B cell (primary cell): ENCODE data around the gene AGAP1. TPM values are rescaled to one million over a fixed set of nuclear protein-coding genes. Genes with fewer than 3 reads are reported as not detected.

Experiments
- ATAC-seq: fragments of 200-7000 bp; cut with Tn5 transposase; one replicate; pipeline ENCODE4 v1.10.0; 2021; ENCODE audit warnings: low read depth, mild to moderate bottlenecking, moderate number of reproducible peaks, moderate library complexity
- CTCF ChIA-PET: fragments of 350-600 bp; sonication (Branson Sonifier 250); formaldehyde crosslinking; loops from one replicate; lab custom pipeline; 2021; ENCODE audit warnings: antibody characterized with exemption, inconsistent platforms; lab: Charles Lee
- POLR2A ChIA-PET: fragments of 350-600 bp; sonication (Branson Sonifier 250); formaldehyde crosslinking; loops from one replicate; lab custom pipeline; 2021; ENCODE audit warnings: antibody characterized with exemption; lab: Charles Lee
- DNase-seq: peaks from one replicate; pipeline ENCODE4 v3.0.0; 2013
- H2AFZ ChIP-seq: 2 replicates; pipeline ENCODE4 v1.6.1; 2012; ENCODE audit warnings: mild to moderate bottlenecking, low read depth, low read length; ENCODE audit not compliant: insufficient read depth, poor library complexity, severe bottlenecking
- H3K27ac ChIP-seq, 2 donors: 1 replicate in 1 of 2; 2 replicates in 1 of 2; pipeline ENCODE4 v1.5.1; 2012 to 2013; ENCODE audit warnings: low read length in 2 of 2, mild to moderate bottlenecking in 2 of 2, moderate library complexity in 1 of 2
- H3K27me3 ChIP-seq, 4 experiments: fragments of 200-600 bp in 1 of 4; sonication (generic) in 1 of 4; replicated peaks in 1 of 4; 1 replicate in 2 of 4; 2 replicates in 2 of 4; pipeline versions ENCODE4 v1.6.1 to v1.7.0; 2013 to 2016; ENCODE audit warnings: low read length in 3 of 4, mild to moderate bottlenecking in 2 of 4, mixed read lengths in 1 of 4, moderate library complexity in 1 of 4; ENCODE audit not compliant: insufficient read depth in 4 of 4, control insufficient read depth in 3 of 4; ENCODE audit errors: control extremely low read depth in 1 of 4
- H3K36me3 ChIP-seq, 2 experiments: replicated peaks in 1 of 2; 1 replicate in 1 of 2; 2 replicates in 1 of 2; pipeline versions ENCODE4 v1.6.1 to v1.7.1; 2013; ENCODE audit warnings: low read length in 1 of 2; ENCODE audit not compliant: insufficient read depth in 2 of 2, control insufficient read depth in 1 of 2; ENCODE audit errors: control extremely low read depth in 1 of 2, extremely low read depth in 1 of 2
- H3K4me1 ChIP-seq, 2 donors: fragments of 200-600 bp in 1 of 2; sonication (generic) in 1 of 2; 1 replicate in 1 of 2; 2 replicates in 1 of 2; pipeline versions ENCODE4 v1.5.1 to v1.6.1; 2013 to 2017; ENCODE audit warnings: low read length in 2 of 2; ENCODE audit not compliant: control insufficient read depth in 2 of 2, insufficient read depth in 2 of 2
- H3K4me2 ChIP-seq: replicated peaks from 2 replicates; pipeline ENCODE3; 2012; ENCODE audit warnings: mild to moderate bottlenecking, low read depth, low read length; ENCODE audit not compliant: poor library complexity, severe bottlenecking
- H3K4me3 ChIP-seq, 5 experiments: fragments of 200-600 bp in 1 of 5; sonication (generic) in 1 of 5; 1 replicate in 3 of 5; 2 replicates in 2 of 5; pipeline versions ENCODE4 v1.5.1 to v1.7.0; 2011 to 2016; ENCODE audit warnings: low read length in 4 of 5, mild to moderate bottlenecking in 4 of 5, low read depth in 2 of 5, control low read depth in 1 of 5, moderate library complexity in 1 of 5; ENCODE audit not compliant: insufficient read depth in 1 of 5; ENCODE audit errors: control extremely low read depth in 1 of 5, extremely low read depth in 1 of 5
- H3K79me2 ChIP-seq: fragments of 200-600 bp; sonication (generic); one replicate; pipeline ENCODE4 v1.6.0; 2016; ENCODE audit warnings: low read length; ENCODE audit not compliant: control insufficient read depth, insufficient read depth
- H3K9ac ChIP-seq: fragments of 200-600 bp; sonication (generic); 2 replicates; pipeline ENCODE4 v1.6.1; 2017; ENCODE audit warnings: mild to moderate bottlenecking, low read length, moderate library complexity
- H3K9me3 ChIP-seq, 3 donors: one replicate each; pipeline versions ENCODE4 v1.6.1 to v1.7.1; 2013; ENCODE audit warnings: low read length in 2 of 3; ENCODE audit not compliant: control insufficient read depth in 2 of 3, insufficient read depth in 1 of 3; ENCODE audit errors: control extremely low read depth in 1 of 3
- H4K20me1 ChIP-seq: 2 replicates; pipeline ENCODE4 v1.6.0; 2012; ENCODE audit warnings: mild to moderate bottlenecking, low read length; ENCODE audit not compliant: insufficient read depth, control insufficient read depth, poor library complexity, severe bottlenecking
- H3K27ac Mint-ChIP-seq: one replicate; pipeline ENCODE4 v1.8.0; 2021; ENCODE audit warnings: mixed read lengths
- H3K27me3 Mint-ChIP-seq: one replicate; pipeline ENCODE4 v1.8.0; 2021; ENCODE audit warnings: mixed read lengths
- H3K4me1 Mint-ChIP-seq: one replicate; pipeline ENCODE4 v1.8.0; 2021; ENCODE audit warnings: mixed read lengths
- H3K4me3 Mint-ChIP-seq: one replicate; pipeline ENCODE4 v1.8.0; 2021; ENCODE audit warnings: mixed read lengths
- H3K9me3 Mint-ChIP-seq: one replicate; pipeline ENCODE4 v1.8.0; 2022; ENCODE audit warnings: mixed read lengths; ENCODE audit not compliant: insufficient read depth
- EZH2 ChIP-seq: IDR thresholded peaks from 2 replicates; pipeline ENCODE4 v1.6.1; 2012; ENCODE audit warnings: borderline replicate concordance, low read depth, mild to moderate bottlenecking, moderate library complexity, low read length; ENCODE audit not compliant: insufficient read depth, poor library complexity, severe bottlenecking
- WGBS: methylation state at CpG from one replicate; pipeline ENCODE4 v1.1.5; 2013; ENCODE audit warnings: missing lambda C conversion rate; ENCODE audit not compliant: insufficient coverage; 5-methylcytosine and 5-hydroxymethylcytosine counted together
- intact Hi-C: fragments of 100-400 bp; cut with micrococcal nuclease; formaldehyde crosslinking; loops from one replicate; pipeline ENCODE4 v1.10.0; 2022
- polyA plus RNA-seq: library from polyadenylated mRNA; depleted of rRNA; stranded (reverse); fragments of >200 nt; gene quantifications from 2 replicates; pipeline ENCODE4 v1.2.3, GENCODE V29; 2012
- total RNA-seq, 2 donors: library from RNA; stranded (reverse); fragments of 120-200 nt in 1 of 2; gene quantifications; 1 replicate in 1 of 2; 2 replicates in 1 of 2; pipeline versions ENCODE4 v1.2.3 to v1.2.4, GENCODE V29; 2013 to 2022
- TF ChIP-seq, protein P1 (sequence below): fragments of 200-600 bp; IDR thresholded peaks from one replicate; pipeline ENCODE4 v1.8.0; 2022; ENCODE audit warnings: antibody characterized with exemption, mild to moderate bottlenecking

AGAP1 gene
- total and polyA plus RNA-seq, 2 donors (not counting 1 experiment from before 2014, with no cell fraction given), result 0.01 TPM; not detected in 1

DNA sequence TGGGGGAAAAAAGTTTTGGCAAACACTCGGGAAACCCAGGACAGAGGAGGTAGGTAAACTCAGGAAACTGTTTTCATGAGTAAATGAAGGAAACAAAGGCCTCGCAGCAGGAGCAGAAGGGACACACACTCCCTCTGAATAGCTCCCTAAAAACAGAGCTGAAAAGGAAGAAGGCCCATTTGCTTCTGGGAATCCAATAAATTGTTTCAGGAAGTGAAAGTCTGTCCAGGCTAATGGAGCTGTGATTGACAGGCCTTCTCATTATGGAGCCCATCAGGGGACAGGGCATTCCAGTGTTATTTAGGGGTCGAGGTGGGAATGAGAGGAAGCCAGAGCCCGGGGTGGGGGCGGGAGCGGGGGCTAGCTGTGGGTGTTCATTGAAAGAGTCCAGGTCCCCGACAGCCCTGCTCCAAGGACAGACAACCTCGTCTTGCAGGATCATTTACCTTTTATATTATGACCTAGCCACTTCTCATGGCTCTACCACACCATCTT is 593.2 kb downstream of the AGAP1 start:
- intact Hi-C loops, result no loop called here
- H3K27me3 ChIP-seq, result no peaks in the 10 kb centered on the region
- no peak overlapping the region for H3K27ac ChIP-seq
- ChIA-PET CTCF (no interaction called here), POLR2A (interaction anchor here (0.7 kb wide), 1 partner anchor 178 kb away, joined by 4 read pairs; no protein-coding TSS in a partner anchor)
- no peak overlapping the region for H2AFZ ChIP-seq
- H3K4me1 ChIP-seq, result no peaks in the 10 kb centered on the region
- no peak overlapping the region for H3K27ac Mint-ChIP-seq
- H3K4me3 Mint-ChIP-seq, result no peak overlapping the region
- H3K79me2 ChIP-seq, result no peaks in the 10 kb centered on the region
- ATAC-seq (no peak), DNase-seq (no peak)
- H3K36me3 ChIP-seq, result no peaks in the 10 kb centered on the region
- WGBS, result 57% methylated on average over 4 of the region's 8 CpGs
- H3K9ac ChIP-seq, result no peak overlapping the region
- TF ChIP-seq, protein P1, sequence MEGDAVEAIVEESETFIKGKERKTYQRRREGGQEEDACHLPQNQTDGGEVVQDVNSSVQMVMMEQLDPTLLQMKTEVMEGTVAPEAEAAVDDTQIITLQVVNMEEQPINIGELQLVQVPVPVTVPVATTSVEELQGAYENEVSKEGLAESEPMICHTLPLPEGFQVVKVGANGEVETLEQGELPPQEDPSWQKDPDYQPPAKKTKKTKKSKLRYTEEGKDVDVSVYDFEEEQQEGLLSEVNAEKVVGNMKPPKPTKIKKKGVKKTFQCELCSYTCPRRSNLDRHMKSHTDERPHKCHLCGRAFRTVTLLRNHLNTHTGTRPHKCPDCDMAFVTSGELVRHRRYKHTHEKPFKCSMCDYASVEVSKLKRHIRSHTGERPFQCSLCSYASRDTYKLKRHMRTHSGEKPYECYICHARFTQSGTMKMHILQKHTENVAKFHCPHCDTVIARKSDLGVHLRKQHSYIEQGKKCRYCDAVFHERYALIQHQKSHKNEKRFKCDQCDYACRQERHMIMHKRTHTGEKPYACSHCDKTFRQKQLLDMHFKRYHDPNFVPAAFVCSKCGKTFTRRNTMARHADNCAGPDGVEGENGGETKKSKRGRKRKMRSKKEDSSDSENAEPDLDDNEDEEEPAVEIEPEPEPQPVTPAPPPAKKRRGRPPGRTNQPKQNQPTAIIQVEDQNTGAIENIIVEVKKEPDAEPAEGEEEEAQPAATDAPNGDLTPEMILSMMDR, result no peak
- no peak for TF ChIP-seq EZH2
- H3K9me3 Mint-ChIP-seq, result no peaks in the 10 kb centered on the region
- H3K4me2 ChIP-seq, result no peak overlapping the region
- peaks cover 0 to 6% (median 0%) of the 10 kb centered on the region in 3 donors for H3K9me3 ChIP-seq
- H3K4me3 ChIP-seq, result no peak overlapping the region
- H3K27me3 Mint-ChIP-seq, result peaks cover 6% of the 10 kb centered on the region
- no peaks in the 10 kb centered on the region for H3K4me1 Mint-ChIP-seq
- no peaks in the 10 kb centered on the region for H4K20me1 ChIP-seq

DNA sequence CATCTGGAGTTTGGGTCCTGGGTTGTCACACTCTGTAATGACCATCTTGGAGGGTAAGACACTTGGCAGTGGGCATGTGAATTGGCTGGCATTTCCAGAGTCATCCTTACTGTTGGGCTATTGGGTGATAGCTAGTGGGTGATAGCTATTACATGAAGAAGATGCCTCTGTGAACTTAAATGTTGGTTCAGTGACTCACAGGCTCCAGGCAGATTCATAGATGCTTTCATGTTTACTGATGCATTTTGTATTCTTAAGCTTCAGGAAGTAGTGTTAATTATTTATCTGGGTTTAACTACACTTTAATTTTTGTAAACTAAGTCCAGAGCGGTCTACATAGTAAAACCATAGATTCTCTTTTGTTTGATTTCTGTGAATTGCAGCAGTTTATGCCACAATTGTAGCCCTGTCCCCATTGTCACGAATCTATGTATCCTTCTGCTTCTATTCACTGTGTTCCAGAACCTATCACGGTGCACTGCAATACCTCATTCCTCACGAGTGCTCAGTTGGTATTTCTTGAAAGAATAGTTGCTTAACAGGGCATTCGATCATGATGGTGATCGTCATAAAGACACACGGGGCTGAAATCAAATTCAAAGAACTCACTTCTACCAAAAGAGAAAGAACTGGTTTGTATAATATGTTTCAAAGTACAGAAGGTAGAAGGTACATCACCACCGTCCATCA is 594.7 kb downstream of the AGAP1 start:
- Histone ChIP-seq H3K36me3 (no peaks in the 10 kb centered on the region), H3K4me3 (no peak overlapping the region), H3K27ac (no peak overlapping the region), H3K27me3 (no peaks in the 10 kb centered on the region), H3K4me2 (no peak overlapping the region), H4K20me1 (no peaks in the 10 kb centered on the region), H3K4me1 (no peaks in the 10 kb centered on the region), H3K79me2 (no peaks in the 10 kb centered on the region), H3K9ac (no peak overlapping the region), H3K9me3 (peaks cover 0 to 9% (median 0%) of the 10 kb centered on the region in 3 donors), H2AFZ (no peak overlapping the region)
- CTCF ChIA-PET, result no interaction called here
- ATAC-seq, result no peak
- DNase-seq, result no peak
- Mint-ChIP-seq H3K4me1 (no peaks in the 10 kb centered on the region), H3K27ac (no peak overlapping the region), H3K9me3 (no peaks in the 10 kb centered on the region), H3K4me3 (no peak overlapping the region), H3K27me3 (peaks cover 6% of the 10 kb centered on the region)
- TF ChIP-seq EZH2, result no peak
- TF ChIP-seq, protein P1, result no peak
- intact Hi-C loops, result no loop called here
- WGBS, result 100% methylated on average over 1 of the region's 8 CpGs
- POLR2A ChIA-PET, result no interaction called here
